GM21737 (cell line): ENCODE results near the gene CD109.
"Not testable (repeated sequence)": the region's sequence is repeated elsewhere in the genome, so short reads cannot be mapped to it uniquely, and the experiment has no call there.

Experiments used
- ATAC-seq: cut with Tn5 transposase; IDR thresholded peaks from one replicate; pipeline ENCODE4 v1.9.1; 2021; ENCODE audit warnings: mild to moderate bottlenecking, moderate library complexity; ENCODE audit not compliant: unreplicated experiment

CD109 gene

DNA sequence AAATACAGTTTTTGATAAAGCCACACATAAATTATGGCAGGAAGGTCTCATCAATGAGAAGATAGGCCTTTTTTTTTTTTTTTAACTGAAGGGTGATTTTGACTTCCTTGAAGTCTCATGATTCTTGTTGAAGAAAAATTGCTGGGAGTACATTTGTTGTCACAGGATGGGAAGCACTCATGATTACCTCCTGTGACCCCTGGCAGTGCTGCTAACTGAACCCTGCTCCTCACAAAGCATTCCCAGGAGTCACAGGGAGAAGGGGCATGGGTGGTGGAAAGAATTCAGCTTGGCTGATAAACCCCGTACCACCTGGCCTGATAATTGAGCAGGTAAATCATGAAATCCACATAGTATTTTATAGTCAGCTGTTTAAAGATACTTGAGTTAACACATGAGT lies 86.9 kb downstream of the CD109 start:
- no peak for ATAC-seq

DNA sequence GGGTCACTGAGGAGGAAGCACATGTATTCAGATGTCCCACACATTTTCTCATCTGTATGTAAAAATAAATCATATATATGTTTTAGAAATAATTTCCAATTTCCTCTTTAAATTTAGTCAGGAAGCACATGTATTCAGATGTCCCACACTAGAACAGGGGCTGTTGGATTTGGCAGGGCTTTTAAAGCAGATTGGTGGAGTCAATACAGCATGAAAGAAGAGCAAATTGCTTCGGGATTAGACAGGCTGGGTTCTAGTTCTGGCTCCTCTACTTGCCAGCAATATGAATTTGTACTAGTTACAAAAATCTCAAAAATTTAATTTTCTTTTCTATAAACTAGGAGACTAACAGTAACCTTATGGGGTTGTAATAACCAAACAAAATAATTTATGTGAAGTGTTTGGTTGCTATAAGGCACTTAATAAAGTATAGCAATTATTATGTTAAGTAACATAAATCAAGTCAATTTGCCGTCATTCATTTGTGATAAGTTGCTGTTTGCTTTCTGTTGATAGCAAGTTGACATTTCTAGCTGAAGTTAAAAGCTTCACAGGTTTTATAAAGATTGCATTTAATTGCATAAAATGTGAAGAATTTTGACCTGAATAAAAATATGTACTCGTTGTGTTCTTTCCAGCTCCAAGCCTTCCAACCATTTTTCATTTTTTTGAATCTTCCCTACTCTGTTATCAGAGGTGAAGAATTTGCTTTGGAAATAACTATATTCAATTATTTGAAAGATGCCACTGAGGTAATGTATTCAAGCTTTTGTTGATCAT lies 88.9 kb downstream of the CD109 start:
- no peak for ATAC-seq

DNA sequence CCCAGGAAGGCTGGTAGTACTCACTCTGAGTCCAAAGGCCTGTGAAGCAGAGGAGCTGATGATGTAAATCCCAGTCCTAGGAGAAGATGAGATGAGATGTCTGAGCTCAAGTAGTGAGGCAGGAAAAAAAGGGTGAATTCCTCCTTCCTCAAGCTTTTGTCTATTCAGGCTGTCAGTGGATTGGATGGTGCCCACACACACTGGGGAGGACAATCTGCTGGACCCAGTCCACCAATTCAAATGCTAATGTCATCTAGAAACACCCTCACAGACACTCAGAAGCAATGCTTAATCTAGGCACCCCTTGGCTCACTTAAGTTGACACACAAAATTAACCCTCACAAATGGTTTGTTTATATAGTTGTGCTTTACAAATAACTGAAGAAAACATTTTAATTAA lies 94.6 kb downstream of the CD109 start:
- ATAC-seq = no peak

DNA sequence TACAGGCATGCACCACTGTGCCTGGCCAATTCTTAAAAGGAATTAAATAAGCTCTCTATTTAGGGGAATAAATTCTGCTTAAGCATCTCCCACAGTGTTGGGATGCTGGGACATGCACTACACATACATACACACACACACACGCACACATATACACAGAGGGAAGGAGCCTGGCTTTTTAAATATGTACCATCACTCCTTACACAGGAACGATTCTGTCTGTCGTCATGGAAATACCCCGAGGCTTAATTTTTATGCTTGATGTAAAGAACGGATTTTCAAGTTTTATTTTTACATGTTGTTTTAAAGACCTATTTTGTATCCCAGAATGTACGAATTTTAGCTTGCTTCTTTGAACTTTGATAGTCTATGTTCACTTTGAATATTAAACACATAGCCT lies 95.3 kb downstream of the CD109 start:
- ATAC-seq = no peak

DNA sequence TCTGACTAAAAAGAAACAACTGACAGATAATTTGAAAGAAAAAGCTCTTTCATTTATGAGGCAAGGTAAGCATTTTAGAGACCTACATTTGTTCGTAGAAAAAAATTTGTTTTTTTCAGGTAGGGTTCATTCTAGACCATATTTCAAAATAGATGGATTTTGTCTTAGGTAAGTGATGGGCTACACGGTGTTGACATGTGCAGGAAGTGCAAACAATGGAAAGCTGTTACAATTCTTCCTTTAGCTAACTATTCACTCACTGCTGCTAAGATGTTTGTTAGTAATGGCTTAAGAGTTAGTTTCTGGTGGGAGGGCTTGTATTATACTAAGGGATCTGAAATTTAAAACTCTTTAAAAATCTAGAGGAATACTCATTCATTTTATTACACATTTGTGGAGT lies 96.7 kb downstream of the CD109 start:
- no peak for ATAC-seq

DNA sequence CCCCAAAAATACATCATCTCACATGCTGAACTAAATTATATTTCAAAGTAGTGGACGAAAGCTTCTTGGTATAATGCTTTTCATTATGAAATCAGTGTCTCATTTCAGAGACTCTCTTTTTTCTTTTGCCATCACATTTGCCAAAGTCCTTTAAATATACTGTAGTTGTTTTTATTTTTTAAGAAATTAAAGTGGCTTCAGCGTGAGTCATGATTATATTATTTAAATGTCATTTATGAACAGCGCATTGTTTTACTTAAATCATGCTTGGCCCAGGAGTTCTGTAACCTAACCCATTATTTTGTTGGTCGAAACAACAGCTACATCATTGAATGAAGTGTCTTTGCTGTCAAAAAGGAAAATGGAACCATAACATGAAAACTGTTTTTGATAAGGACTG lies 100.9 kb downstream of the CD109 start:
- no peak for ATAC-seq

DNA sequence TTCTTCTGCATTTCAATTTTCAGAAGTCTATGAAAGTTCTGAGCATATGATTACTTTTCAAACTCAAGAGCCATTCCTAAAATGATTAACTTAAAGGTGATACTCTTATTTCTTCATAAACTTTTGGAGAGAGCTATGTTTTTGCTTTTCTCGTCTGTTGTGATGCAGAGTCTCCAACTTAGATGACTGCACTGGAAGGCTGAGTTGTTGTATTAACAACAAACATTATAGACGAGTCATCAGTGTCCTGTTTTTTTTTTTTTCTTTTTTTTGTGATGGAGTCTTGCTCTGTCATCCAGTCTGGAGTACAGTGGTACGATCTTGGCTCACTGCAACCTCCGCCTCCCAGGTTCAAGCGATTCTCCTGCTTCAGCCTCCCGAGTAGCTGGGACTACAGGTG lies 101.9 kb downstream of the CD109 start:
- ATAC-seq = no peak

DNA sequence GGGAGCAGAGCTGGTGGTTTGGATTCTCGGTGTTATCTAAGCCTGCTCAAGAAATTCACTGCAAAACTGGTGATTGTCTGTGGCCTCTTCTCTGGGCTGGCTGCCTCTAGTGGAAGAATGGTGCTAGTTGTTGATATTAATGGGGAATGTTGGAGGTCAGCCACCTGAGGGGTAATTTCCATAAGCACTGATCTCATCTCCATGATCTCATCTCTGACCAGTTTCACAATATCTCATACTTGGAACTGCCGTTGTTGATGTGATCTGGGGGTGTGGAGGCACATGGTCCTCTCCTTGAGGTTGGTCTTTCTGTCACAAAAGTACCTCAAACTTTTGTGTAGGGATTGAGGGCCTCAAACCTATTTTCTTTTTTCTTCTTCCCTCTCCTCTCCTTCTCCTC lies 102.6 kb downstream of the CD109 start:
- no peak for ATAC-seq

DNA sequence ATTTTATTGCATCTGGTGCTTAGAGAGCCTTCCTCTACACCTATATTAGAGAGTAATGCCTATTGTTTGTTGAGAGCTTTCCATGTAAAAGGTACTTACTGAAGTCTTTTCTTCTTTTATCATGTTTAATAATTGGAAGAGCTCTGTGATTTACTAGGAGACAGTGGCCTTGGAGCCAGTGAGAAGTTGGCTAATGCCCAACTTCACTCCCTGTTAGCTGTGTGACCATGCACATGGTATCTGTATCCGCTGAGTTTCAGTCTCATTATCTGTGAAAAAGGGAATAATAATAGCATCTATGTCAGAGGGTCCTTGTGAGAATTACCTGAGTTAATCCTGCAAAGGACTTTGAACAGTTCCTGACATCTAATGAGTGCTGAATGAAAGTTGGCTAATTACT lies 105.0 kb downstream of the CD109 start:
- ATAC-seq = no peak

DNA sequence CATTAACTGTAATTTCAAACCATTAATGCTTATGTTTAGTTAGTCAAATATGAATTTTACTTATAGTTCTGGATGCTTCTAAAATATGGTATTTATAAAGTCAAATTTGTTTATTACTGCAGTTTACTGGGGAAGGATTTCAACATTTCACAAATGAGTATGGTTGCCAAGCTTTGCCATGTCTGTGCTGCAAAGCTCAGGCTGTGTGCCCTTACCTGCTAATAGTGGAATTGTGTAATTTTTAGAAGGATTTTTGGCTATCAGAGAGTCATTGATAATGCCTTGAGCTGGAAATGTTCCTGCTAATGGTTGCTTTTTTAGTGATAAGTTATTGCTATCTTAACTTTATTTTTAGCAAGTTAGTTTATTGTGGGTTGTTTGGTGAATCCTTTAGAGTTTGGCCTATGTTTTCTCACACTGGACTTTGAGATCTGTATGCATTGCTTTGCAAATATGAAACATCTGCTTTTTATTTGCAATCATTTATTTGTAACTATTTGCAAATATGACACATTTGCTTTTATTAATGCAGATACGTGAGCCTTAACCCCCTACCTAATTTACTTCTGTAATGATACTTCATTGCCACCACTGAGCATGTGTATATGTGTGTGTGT lies 105.8 kb downstream of the CD109 start:
- ATAC-seq = no peak

DNA sequence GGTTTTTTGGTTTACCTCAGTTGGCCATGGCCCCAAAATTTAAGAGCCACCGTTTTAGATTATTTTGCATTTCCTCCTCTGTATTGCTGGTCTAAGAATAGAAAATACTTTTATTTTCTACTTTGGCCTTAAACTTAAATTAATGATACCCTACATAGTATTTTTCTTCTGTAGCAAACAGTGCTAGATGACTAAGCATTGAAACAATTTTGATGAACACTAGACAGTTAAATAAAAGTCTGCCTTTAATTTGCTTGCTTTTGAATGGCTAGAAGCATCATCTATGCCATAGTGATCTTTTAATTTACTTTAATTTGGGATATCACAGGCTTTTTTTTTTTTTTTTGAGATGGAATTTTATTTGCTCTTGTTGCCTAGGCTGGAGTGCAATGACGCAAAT lies 106.4 kb downstream of the CD109 start:
- ATAC-seq = no peak

DNA sequence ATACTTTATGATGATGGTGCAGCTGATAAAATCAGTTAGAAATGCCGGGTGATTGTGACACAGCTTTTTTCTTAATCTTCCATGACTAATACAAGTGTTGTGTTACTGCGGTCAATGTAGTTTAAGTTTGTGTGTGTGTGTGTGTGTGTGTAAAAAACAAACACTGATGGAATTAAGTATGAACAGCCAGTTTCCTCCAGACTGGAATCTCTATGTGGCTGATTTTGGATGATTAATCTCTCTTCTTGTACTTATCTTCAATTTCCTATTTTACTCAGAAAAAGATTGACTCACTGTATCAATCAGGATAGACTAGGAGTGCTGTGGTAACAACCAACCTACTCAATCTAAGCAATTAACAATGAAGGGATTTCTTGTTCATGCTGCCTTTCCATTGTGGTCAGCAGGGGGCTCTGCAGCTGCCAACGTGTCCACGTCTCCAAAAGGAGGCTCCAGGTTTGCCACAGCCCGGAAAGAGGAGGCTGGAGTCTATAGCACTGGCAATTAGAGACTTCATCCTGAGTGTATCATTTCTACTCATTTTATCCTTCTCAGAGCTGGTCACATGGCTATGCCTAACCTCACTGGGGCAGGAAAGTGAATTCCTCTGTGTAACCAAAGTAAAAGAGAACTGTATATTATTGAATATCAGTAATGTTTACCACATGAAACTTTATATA lies 107.7 kb downstream of the CD109 start:
- ATAC-seq = no peak

DNA sequence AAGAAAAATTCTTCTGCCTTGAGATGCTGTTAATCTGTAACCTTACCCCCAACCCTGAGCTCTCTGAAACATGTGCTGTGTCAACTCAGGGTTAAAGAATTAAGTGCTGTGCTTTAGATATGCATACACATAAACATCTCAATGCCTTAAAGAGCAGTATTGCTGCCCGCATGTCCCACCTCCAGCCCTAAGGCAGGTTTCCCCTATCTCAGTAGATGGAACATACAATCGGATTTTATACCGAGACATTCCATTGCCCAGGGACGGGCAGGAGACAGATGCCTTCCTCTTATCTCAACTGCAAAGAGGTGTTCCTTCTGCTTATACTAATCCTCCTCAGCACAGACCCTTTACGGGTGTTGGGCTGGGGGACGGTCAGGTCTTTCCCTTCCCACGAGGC lies 109.2 kb downstream of the CD109 start:
- ATAC-seq = not testable (repeated sequence)

DNA sequence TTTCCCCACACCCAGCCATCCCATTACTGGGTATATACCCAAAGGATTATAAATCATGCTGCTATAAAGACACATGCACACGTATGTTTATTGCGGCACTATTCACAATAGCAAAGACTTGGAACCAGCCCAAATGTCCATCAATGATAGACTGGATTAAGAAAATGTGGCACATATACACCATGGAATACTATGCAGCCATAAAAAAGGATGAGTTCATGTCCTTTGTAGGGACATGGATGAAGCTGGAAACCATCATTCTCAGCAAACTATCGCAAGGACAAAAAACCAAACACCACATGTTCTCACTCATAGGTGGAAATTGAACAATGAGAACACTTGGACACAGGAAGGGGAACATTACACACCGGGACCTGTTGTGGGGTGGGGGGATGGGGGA lies 110.0 kb downstream of the CD109 start:
- ATAC-seq = not testable (repeated sequence)

DNA sequence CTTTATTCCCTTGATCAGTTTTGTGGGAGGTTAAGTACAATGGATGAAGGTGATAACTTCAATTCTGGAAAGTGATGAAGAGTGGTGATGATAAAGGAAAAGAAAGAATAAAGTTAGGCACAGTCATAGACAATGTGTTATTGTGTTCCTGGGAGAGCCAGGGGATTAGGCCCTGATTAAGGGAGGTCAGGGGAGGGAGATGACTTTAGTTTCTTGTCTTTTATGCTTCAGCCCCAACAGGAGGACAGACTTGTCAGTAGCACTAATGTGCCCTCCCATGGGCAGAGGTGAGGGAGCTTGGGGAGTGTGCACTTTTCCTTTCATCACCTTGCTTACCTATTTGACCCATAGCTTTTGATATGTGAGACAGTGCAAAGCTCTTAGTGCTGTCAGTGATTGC lies 115.7 kb downstream of the CD109 start:
- ATAC-seq = no peak

DNA sequence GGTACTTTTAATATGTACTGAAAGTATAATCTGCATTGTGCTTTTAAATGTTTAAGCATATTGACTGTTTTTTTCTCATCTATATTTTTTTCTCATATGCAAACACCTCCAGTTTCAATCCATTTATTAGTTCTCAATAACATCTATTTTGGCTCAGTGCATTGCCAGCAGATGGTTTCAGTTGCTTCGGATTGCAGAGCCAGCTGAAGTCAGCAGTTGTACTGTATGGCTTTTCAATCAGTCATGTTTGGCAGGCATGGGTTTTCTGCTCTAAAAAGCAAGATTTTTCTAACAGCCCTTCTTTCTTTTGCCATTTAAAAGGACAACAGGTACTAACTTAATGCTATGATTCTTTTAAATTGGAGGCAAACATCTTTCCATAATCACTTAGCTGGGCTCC lies 121.2 kb downstream of the CD109 start:
- ATAC-seq = no peak

DNA sequence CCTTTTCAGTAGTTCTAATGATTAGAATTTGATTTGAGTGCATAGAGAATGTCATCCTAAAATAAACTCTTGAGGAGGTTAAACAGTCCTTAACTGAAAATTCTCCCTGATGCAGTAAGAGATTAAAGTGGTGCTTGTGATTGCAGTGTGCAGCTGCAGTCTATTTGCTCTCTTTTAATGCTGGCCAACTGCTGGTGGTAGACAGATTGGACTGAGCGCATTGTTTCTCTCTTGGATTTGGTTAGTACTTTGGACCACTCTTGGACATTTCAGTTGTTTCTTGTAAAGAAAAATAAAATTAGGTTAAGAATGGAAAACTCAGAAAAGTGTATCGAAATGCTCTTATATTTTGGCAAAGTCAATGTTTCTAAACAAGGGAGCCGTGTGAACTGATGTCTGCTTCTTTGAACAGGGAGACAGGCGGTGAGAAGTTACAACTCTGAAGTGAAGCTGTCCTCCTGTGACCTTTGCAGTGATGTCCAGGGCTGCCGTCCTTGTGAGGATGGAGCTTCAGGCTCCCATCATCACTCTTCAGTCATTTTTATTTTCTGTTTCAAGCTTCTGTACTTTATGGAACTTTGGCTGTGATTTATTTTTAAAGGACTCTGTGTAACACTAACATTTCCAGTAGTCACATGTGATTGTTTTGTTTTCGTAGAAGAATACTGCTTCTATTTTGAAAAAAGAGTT lies 127.2 kb downstream of the CD109 start:
- no peak for ATAC-seq

DNA sequence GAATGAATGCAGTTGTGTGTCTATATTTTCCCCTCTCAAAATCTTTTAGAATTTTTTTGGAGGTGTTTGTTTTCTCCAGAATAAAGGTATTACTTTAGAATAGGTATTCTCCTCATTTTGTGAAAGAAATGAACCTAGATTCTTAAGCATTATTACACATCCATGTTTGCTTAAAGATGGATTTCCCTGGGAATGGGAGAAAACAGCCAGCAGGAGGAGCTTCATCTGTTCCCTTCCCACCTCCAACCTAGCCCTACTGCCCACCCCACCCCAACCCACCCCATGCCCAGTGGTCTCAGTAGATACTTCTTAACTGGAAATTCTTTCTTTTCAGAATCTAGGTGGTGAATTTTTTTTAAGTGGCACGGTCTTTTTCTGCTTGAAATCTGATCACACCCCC lies 127.8 kb downstream of the CD109 start:
- ATAC-seq = no peak

DNA sequence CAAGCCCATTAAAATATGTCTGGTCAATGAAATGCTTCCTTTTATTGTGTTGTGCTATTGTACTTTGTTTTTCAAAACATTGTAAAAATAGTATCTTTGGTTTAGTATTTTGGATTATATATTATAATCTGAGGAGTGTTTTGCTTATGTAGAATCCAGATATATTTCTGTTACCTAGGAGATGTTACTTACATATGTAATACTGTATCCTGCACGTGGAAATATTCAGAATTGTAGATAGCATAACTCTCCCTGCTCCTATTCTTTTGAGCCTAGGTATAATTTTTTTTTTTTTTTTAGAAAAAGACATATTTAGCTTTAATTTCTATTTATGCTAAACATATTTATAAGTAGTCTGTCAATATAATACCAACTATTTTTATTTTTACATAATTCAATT lies 130.6 kb downstream of the CD109 start:
- no peak for ATAC-seq

DNA sequence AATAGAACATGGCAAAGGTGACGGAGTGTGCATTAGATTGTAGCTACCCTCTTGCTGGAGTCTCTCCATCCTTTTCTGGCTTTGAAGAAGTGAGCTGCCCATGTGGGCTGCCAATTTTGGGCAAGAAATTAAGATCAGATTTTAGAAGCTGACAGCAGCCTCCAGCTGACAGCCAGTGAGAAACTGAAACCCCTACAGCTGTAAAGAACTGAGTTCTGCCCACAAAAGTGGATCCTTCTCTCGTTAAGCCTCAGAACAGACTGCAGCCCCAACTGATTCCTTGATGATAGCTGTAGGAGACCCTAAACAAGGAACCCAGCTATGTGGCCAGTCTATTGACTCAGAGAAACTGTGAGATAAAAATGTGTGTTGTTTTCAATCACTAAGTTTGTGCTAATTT lies 134.1 kb downstream of the CD109 start:
- ATAC-seq = no peak

DNA sequence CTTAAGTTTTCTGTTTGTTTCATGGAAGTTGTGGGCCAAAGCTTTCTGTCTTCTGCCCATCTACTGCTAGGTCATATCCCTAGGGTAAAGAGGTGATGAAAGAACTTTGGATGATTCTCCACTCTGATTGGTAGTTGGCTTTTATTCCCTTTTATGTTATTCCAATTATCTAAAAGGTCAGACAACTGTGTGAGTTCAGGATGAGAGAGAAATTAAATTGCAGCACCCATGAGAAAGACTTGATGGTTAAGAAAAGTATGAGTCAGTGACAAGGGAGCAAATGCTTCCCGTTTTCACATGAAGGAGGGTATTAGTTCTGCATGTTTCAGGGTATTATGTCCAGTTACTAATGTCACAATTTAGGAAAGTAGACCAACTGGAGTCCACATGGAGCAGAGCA lies 136.3 kb downstream of the CD109 start:
- no peak for ATAC-seq

DNA sequence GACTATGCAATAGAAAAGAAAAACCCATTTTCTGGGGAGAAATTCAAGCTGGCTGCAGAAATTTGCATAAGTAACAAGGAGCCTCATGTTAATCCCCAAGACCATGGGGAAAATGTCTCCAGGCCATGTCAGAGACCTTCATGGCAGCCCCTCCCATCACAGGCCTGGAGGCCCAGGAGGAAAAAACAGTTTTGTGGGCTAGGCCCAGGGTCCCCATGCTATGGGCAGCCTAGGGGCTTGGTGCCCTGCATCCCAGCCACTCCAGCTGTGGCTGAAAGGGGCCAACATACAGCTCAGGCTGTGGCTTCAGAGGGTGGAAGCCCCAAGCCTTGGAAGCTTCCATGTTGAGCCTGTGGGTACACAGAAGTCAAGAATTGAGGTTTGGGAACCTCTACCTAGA lies 148.7 kb downstream of the CD109 start:
- ATAC-seq = not testable (repeated sequence)
